ENCODE results near the gene KRT82.

KRT82 gene

GRCh38 chr12:52404951-52405350 lies 1.2 kb downstream of the KRT82 start:
- no peaks in the 10 kb centered on the region for H3F3A ChIP-seq (ENCODE audit: insufficient read depth, low read length)
- no peaks in the 10 kb centered on the region for H3K27me3 ChIP-seq (ENCODE audit: insufficient read depth, low read length)

GRCh38 chr12:52403561-52403960 lies 2.6 kb downstream of the KRT82 start:
- H3K27ac ChIP-seq (ENCODE audit: low read depth, low read length, poor library complexity, severe bottlenecking) = no peak overlapping the region
- H3K4me2 ChIP-seq (ENCODE audit: low read length) = no peak overlapping the region
- TF ChIP-seq CTCF (IDR thresholded peaks at IDR 0.05; ENCODE audit: low read length) (no peak), EZH2 (IDR thresholded peaks at IDR 0.05; ENCODE audit: borderline replicate concordance, low read length) (no peak)
- H3K9me3 ChIP-seq (ENCODE audit: low read length) = no peaks in the 10 kb centered on the region
- H3K36me3 ChIP-seq (ENCODE audit: insufficient read depth, low read length) = no peaks in the 10 kb centered on the region
- no peaks in the 10 kb centered on the region for H3K79me2 ChIP-seq (ENCODE audit: insufficient read depth, low read length)
- no peaks in the 10 kb centered on the region for H3F3A ChIP-seq (ENCODE audit: insufficient read depth, low read length)
- H3K4me3 ChIP-seq (ENCODE audit: low read depth, low read length, poor library complexity, severe bottlenecking) = no peak overlapping the region
- no peaks in the 10 kb centered on the region for H3K9me2 ChIP-seq (ENCODE audit: low read depth, low read length)
- no peaks in the 10 kb centered on the region for H3K27me3 ChIP-seq (ENCODE audit: insufficient read depth, low read length)
- H2AFZ ChIP-seq (ENCODE audit: low read length) = no peak overlapping the region
- H4K20me1 ChIP-seq (ENCODE audit: insufficient read depth, low read length) = no peaks in the 10 kb centered on the region
- no peaks in the 10 kb centered on the region for H3K4me1 ChIP-seq (ENCODE audit: insufficient read depth, low read length, severe bottlenecking)
- H3K9ac ChIP-seq (ENCODE audit: low read length) = no peak overlapping the region

More at GRCh38 chr12:52404951-52405350, 1.2 kb downstream of the KRT82 start:
- TF ChIP-seq EZH2 (IDR thresholded peaks at IDR 0.05; ENCODE audit: borderline replicate concordance, low read length) = no peak
- TF ChIP-seq CTCF (IDR thresholded peaks at IDR 0.05; ENCODE audit: low read length) = no peak
- Histone ChIP-seq H2AFZ (ENCODE audit: low read length) (no peak overlapping the region), H3K4me2 (ENCODE audit: low read length) (no peak overlapping the region), H3K9me2 (ENCODE audit: low read depth, low read length) (no peaks in the 10 kb centered on the region), H3K4me3 (ENCODE audit: low read depth, low read length, poor library complexity, severe bottlenecking) (no peak overlapping the region), H3K27ac (ENCODE audit: low read depth, low read length, poor library complexity, severe bottlenecking) (no peak overlapping the region), H3K9me3 (ENCODE audit: low read length) (no peaks in the 10 kb centered on the region), H4K20me1 (ENCODE audit: insufficient read depth, low read length) (no peaks in the 10 kb centered on the region), H3K36me3 (ENCODE audit: insufficient read depth, low read length) (no peaks in the 10 kb centered on the region), H3K79me2 (ENCODE audit: insufficient read depth, low read length) (no peaks in the 10 kb centered on the region), H3K4me1 (ENCODE audit: insufficient read depth, low read length, severe bottlenecking) (no peaks in the 10 kb centered on the region), H3K9ac (ENCODE audit: low read length) (no peak overlapping the region)

GRCh38 chr12:52402873-52403540 lies 3.1 kb downstream of the KRT82 start:
- no peaks in the 10 kb centered on the region for H3K9me3 ChIP-seq (ENCODE audit: low read length)

More at GRCh38 chr12:52402873-52403540, 3.1 kb downstream of the KRT82 start:
- Histone ChIP-seq H3K4me3 (ENCODE audit: low read depth, low read length, poor library complexity, severe bottlenecking) (no peak overlapping the region), H3K36me3 (ENCODE audit: insufficient read depth, low read length) (no peaks in the 10 kb centered on the region), H3K27me3 (ENCODE audit: insufficient read depth, low read length) (no peaks in the 10 kb centered on the region), H2AFZ (ENCODE audit: low read length) (no peak overlapping the region), H3K9ac (ENCODE audit: low read length) (no peak overlapping the region), H4K20me1 (ENCODE audit: insufficient read depth, low read length) (no peaks in the 10 kb centered on the region), H3F3A (ENCODE audit: insufficient read depth, low read length) (no peaks in the 10 kb centered on the region), H3K27ac (ENCODE audit: low read depth, low read length, poor library complexity, severe bottlenecking) (no peak overlapping the region), H3K4me2 (ENCODE audit: low read length) (no peak overlapping the region), H3K9me2 (ENCODE audit: low read depth, low read length) (no peaks in the 10 kb centered on the region), H3K4me1 (ENCODE audit: insufficient read depth, low read length, severe bottlenecking) (no peaks in the 10 kb centered on the region), H3K79me2 (ENCODE audit: insufficient read depth, low read length) (no peaks in the 10 kb centered on the region)
- TF ChIP-seq EZH2 (IDR thresholded peaks at IDR 0.05; ENCODE audit: borderline replicate concordance, low read length) (no peak), CTCF (IDR thresholded peaks at IDR 0.05; ENCODE audit: low read length) (no peak)

All from OCI-LY1 (cell line).